ENCODE measurements around the gene LBHD1. TPM values are rescaled to one million over a fixed set of nuclear protein-coding genes. Genes with fewer than 3 reads are reported as not detected.

Gene LBHD1
- total and polyA plus RNA-seq, 2 of the 13 experiments (the other 11 are each of a cell fraction or from before 2014, with no cell fraction given): 3.2 to 3.7 TPM

- peak; percentile 85 for TF ChIP-seq AGO1 (IDR thresholded peaks at IDR 0.05; ENCODE audit: low read depth, low read length, poor library complexity, severe bottlenecking)
- TF ChIP-seq ZNF574 (CRISPR knock-in tag; IDR thresholded peaks at IDR 0.05): peak; percentile 49; the same call in 1 of the 2 replicates
- TF ChIP-seq ZNF180 (CRISPR knock-in tag; IDR thresholded peaks at IDR 0.05; ENCODE audit: borderline replicate concordance, low read depth): no peak
- no peak for TF ChIP-seq STAG1 (CRISPR knock-in tag; IDR thresholded peaks at IDR 0.05)
- no peak for TF ChIP-seq JUND (CRISPR knock-in tag; IDR thresholded peaks at IDR 0.05)
- no peak for TF ChIP-seq ZNF34 (CRISPR knock-in tag; IDR thresholded peaks at IDR 0.05; ENCODE audit: borderline replicate concordance)
- TF ChIP-seq SMAD3 (CRISPR knock-in tag; IDR thresholded peaks at IDR 0.05): no peak
- TF ChIP-seq ZNF333 (CRISPR knock-in tag; IDR thresholded peaks at IDR 0.05; ENCODE audit: borderline replicate concordance): no peak; the same call in 1 of the 2 replicates
- TF ChIP-seq MED1 (CRISPR knock-in tag; IDR thresholded peaks at IDR 0.05): no peak
- TF ChIP-seq, protein P1, sequence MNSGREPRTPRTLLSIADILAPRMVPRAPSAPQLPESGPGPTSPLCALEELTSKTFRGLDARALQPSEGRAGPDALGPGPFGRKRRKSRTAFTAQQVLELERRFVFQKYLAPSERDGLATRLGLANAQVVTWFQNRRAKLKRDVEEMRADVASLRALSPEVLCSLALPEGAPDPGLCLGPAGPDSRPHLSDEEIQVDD (CRISPR knock-in tag; IDR thresholded peaks at IDR 0.05; ENCODE audit: borderline replicate concordance): no peak
- peak; percentile 75 for TF ChIP-seq SP2 (CRISPR knock-in tag; IDR thresholded peaks at IDR 0.05)
- TF ChIP-seq ZNF3 (CRISPR knock-in tag; IDR thresholded peaks at IDR 0.05): no peak
- TF ChIP-seq ZNF878 (CRISPR knock-in tag; IDR thresholded peaks at IDR 0.05): no peak
- TF ChIP-seq BCL3 (CRISPR knock-in tag; IDR thresholded peaks at IDR 0.05): peak; percentile 75
- no peak for TF ChIP-seq ZNF234 (CRISPR knock-in tag; conservative IDR thresholded peaks at IDR 0.05)
- TF ChIP-seq MAZ (IDR thresholded peaks at IDR 0.05; ENCODE audit: borderline replicate concordance, low read depth, low read length): no peak
- TF ChIP-seq MAZ (CRISPR knock-in tag; IDR thresholded peaks at IDR 0.05; ENCODE audit: low read depth): peak; percentile 63
- TF ChIP-seq ZNF782 (CRISPR knock-in tag; IDR thresholded peaks at IDR 0.05; ENCODE audit: borderline replicate concordance): no peak
- no peak for TF ChIP-seq CSRNP1 (CRISPR knock-in tag; IDR thresholded peaks at IDR 0.05)
- TF ChIP-seq ATF7 (IDR thresholded peaks at IDR 0.05): no peak
- no peak for TF ChIP-seq ATF7 (CRISPR knock-in tag; IDR thresholded peaks at IDR 0.05)
- TF ChIP-seq IKZF4 (CRISPR knock-in tag; IDR thresholded peaks at IDR 0.05; ENCODE audit: borderline replicate concordance, low read depth, not compliant biosample characterization): peak; percentile 49
- TF ChIP-seq ZNF580 (CRISPR knock-in tag; IDR thresholded peaks at IDR 0.05; ENCODE audit: borderline replicate concordance, low read depth): no peak; the same call in 1 of the 2 replicates
These were observed 34.1 kb upstream of the LBHD1 start (continued) for GRCh38 chr11:62705880-62706849.

Data from HepG2 (cell line).